Measurements from ENCODE around the gene FOXL3.
"Not testable (repeated sequence)": the region's sequence is repeated elsewhere in the genome, so short reads cannot be mapped to it uniquely, and the experiment has no call there.

FOXL3 gene

GRCh38 chr7:289756-290553 lies at the start of gene FOXL3:
FOXL3 (plus strand) TSS chr7:290170; CDS start chr7:290170, 0 bp downstream.
- DNase-seq (ENCODE audit: low spot score) = no peak

GRCh38 chr7:240887-241421 lies 49.0 kb upstream of the FOXL3 start:
- DNase-seq (ENCODE audit: low spot score) = no peak

GRCh38 chr7:241513-241912 lies 48.5 kb upstream of the FOXL3 start:
- DNase-seq (ENCODE audit: low spot score) = no peak

- DNase-seq (ENCODE audit: low spot score) = not testable (repeated sequence)
Observed at GRCh38 chr7:242826-243579, 47.0 kb upstream of the FOXL3 start.

GRCh38 chr7:243580-243978 lies 46.4 kb upstream of the FOXL3 start:
- not testable (repeated sequence) for DNase-seq (ENCODE audit: low spot score)

GRCh38 chr7:244974-245373 lies 45.0 kb upstream of the FOXL3 start:
- no peak for DNase-seq (ENCODE audit: low spot score)

GRCh38 chr7:245574-246295 lies 44.2 kb upstream of the FOXL3 start:
- no peak for DNase-seq (ENCODE audit: low spot score)

- DNase-seq (ENCODE audit: low spot score) = no peak
Observed at GRCh38 chr7:246451-246850, 43.5 kb upstream of the FOXL3 start.

GRCh38 chr7:247181-247580 lies 42.8 kb upstream of the FOXL3 start:
- no peak for DNase-seq (ENCODE audit: low spot score)

GRCh38 chr7:247636-248035 lies 42.3 kb upstream of the FOXL3 start:
- DNase-seq (ENCODE audit: low spot score) = no peak

- DNase-seq (ENCODE audit: low spot score) = no peak
Observed at GRCh38 chr7:248732-249435, 41.1 kb upstream of the FOXL3 start.

GRCh38 chr7:249989-250388 lies 40.0 kb upstream of the FOXL3 start:
- no peak for DNase-seq (ENCODE audit: low spot score)

GRCh38 chr7:250523-250922 lies 39.4 kb upstream of the FOXL3 start:
- DNase-seq (ENCODE audit: low spot score) = no peak

- no peak for DNase-seq (ENCODE audit: low spot score)
Observed at GRCh38 chr7:251005-251404, 39.0 kb upstream of the FOXL3 start.

GRCh38 chr7:251446-252175 lies 38.4 kb upstream of the FOXL3 start:
- no peak for DNase-seq (ENCODE audit: low spot score)

- no peak for DNase-seq (ENCODE audit: low spot score)
Observed at GRCh38 chr7:252216-252965, 37.6 kb upstream of the FOXL3 start.

- DNase-seq (ENCODE audit: low spot score) = no peak
Observed at GRCh38 chr7:252981-253380, 37.0 kb upstream of the FOXL3 start.

GRCh38 chr7:253581-254336 lies 36.2 kb upstream of the FOXL3 start:
- no peak for DNase-seq (ENCODE audit: low spot score)

GRCh38 chr7:254337-255037 lies 35.5 kb upstream of the FOXL3 start:
- no peak for DNase-seq (ENCODE audit: low spot score)

All from HuH-7 (cell line).